ENCODE results near the gene CEP104. TPM values are rescaled to one million over a fixed set of nuclear protein-coding genes. Genes with fewer than 3 reads are reported as not detected.

The CEP104 gene
- total RNA-seq = 64.1 TPM

DNA sequence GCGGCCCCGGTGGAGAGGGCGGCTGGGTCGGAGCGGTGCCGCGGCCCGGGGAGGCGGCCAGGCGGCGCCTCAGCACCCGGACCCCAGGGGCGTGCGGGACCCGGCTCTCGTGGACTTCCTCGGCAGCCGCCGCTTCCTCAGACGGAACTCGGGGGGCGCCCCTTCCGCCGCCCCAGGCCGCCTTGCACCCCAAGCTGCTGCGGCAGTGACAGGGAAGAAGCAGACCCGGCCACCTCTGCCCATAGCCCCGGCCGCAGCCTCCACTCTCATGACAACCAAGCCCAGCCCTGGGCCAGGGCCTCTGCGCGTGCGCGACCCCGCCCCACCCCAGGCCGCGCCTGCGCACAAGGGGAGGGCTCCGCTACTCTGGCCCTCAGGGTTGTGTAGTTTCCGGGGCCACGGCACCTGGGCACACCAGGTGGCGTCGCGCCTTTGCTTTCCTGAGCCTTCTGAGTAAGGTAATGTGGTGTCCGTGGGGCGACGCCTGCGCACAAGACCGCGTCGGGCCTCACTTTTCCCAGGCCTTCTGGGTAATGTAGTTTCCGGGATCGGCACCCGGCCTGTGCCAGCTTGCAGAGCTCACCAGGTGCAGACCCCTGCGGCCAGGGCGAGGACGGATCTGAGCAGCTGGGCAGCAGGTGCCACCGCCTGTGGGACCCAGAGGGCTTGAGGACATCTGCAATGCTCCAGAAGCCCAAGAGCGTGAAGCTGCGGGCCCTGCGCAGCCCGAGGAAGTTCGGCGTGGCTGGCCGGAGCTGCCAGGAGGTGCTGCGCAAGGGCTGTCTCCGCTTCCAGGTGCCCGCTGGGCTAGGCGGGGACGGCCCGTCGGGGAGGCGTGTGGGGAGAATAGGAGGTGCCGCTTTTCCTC lies at the start of gene CEP104, which contains the start of gene DFFB:
TSS of gene CEP104 (minus strand) at position 289 of the 868 bp plus-strand sequence. CDS start 4,804 bp downstream, outside the sequence.
TSS of gene DFFB (plus strand) at position 554 of the 868 bp plus-strand sequence. CDS start at position 682, 128 bp downstream.
- DNase-seq (ENCODE audit: low spot score) = peak; percentile 97

DNA sequence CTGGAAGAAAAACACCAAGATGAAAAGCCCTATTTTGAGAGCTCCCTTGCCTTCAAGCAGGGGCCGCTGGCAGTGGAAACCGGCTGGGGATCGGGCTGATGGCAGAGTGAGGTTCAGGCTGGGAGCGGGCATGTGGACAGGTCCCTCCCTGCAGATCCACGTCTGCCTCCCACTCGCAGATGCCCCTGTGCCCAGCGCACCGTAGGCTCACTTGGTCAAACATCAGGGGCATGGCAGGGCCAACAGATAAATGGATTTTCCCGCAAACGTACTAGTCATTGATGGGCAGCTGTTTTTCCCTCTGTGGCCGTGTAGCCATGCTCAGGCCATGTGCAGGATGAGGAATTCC lies 49.6 kb upstream of the CEP104 start:
- DNase-seq (ENCODE audit: low spot score) = no peak

GRCh38 chr1:3905953-3906671 lies 49.1 kb upstream of the CEP104 start:
- DNase-seq (ENCODE audit: low spot score) = no peak

- no peak for DNase-seq (ENCODE audit: low spot score)
Observed at GRCh38 chr1:3905266-3905952, 48.4 kb upstream of the CEP104 start.

DNA sequence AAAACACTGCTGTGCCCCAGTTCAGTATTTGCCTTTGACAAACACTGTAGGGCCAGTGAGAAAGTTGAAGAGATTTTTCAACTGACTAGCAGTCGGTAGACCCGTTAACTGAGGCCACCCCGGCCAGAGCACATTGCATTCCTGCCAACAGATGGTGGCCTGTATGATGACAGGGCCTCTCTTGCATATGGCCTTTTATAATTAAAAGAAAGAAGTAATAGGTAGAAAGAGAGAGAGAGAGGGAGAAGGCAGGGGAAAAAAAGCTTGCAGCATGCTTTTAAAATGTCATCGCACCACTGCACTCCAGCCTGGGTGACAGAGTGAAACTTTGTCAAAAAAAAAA lies 47.8 kb upstream of the CEP104 start:
- no peak for DNase-seq (ENCODE audit: low spot score)

- no peak for DNase-seq (ENCODE audit: low spot score)
Observed at GRCh38 chr1:3904006-3904842, 47.2 kb upstream of the CEP104 start.

DNA sequence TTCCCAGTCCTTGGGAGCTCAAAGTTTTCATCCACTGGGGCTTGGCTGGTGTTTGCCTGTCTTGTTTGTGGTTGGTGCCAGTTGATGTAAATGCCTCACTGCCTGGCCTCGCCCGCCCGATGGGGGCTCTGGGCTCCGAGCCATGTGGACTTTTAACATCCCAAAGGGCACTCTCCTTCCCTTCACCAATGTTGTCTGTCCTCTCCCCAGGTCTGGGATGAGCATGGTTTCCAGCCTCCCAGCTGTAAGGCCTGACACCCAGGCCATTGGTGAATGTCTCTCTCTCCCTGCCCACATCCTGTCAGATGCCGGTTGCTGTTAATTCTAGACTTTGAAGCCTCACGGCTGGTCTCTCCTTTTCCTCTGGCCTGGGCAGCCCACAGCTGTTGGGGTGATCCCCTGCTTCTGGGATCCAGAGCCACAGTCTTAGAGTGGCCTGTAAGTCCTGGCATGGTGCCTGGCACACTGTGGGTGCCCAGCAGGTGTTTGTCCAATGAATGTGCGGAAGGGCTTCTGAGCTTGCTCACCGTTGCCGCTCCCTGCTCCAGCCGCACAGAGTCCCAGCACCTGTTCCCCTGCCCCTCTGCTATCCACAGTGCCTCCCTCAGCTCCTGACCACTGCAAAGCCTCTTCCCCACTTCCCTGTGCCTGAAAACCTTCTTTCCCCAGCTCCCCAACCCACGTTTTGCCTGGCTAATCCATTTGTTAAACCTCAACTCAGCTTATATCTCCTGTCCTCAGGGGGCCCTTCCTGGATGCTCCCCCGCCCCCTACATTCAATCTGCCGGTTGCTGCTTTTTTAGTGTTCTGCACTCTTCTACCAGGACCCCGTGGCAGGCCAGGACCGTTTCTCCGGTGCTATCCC lies 46.4 kb upstream of the CEP104 start:
- DNase-seq (ENCODE audit: low spot score) = no peak

DNA sequence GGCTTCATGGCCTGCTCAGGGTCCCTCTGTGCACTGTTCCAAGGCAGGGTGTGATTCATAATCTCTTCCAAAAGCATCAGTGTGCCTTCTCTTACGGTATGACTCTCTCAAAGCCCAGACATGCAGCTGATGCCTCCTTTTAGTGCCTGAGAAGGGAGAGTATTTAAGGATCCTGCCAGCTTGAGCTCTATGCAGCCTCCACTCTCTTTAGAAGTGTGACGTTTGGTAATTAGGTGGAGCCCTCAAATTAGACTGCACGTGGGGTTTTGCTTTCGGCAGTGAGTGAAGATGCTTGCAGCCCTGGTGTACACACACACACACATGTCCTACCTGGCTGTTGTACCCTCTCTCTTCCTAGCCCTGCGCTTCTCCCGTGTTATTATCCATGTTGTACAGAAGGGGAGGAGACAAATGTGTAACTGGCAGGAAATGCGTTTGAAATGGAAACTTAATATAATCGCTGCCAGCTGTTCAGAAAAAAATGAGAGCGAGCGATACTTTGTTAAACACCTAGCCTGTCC lies 45.6 kb upstream of the CEP104 start:
- DNase-seq (ENCODE audit: low spot score) = no peak

- DNase-seq (ENCODE audit: low spot score) = no peak
Observed at GRCh38 chr1:3902111-3902511, 45.1 kb upstream of the CEP104 start.

GRCh38 chr1:3900969-3901529 lies 44.0 kb upstream of the CEP104 start:
- peak; percentile 98 for DNase-seq (ENCODE audit: low spot score)

- DNase-seq (ENCODE audit: low spot score) = peak; percentile 95
Observed at GRCh38 chr1:3900150-3900968, 43.3 kb upstream of the CEP104 start, which contains the start of gene C1orf174. C1orf174 (minus strand) TSS chr1:3900272; CDS start chr1:3900186, 86 bp downstream.

GRCh38 chr1:3899754-3900149 lies 42.7 kb upstream of the CEP104 start:
- no peak for DNase-seq (ENCODE audit: low spot score)

DNA sequence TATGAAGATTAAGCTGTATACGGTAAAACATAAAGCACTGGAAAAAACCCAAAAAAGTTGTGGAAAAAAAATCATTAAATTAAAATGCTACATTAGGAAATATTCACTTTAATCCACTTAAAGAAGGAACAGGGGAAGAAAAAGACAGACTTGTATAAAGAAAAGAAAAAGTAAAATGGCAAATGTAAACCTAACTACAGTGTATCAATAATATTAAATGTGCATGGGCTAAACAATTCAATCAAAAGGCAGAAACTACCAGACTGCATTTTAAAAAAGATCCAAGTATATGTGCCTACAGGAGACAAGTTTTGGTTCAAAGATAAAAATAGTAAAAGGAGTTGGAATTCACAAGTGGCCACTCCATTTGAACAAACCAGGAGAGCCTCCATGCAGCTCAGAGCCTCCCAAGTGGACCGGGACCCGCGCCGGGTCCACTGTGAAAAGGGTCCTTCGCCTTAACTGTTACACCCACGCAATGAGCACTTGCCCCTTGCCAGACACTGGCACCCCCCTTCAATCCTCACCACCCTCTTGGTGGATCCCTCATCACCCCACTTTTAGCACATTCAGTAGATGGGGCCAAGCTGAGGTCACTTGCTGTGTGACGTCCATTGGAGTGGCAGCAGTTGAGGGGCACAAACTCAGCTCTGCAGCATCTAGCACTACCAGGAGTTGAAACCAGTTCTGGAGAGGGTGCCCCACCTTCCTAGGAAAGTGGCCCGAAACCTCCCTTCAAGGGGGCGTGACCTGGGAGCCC lies 42.2 kb upstream of the CEP104 start:
- no peak for DNase-seq (ENCODE audit: low spot score)

- no peak for DNase-seq (ENCODE audit: low spot score)
Observed at GRCh38 chr1:3898475-3898735, 41.4 kb upstream of the CEP104 start.

DNA sequence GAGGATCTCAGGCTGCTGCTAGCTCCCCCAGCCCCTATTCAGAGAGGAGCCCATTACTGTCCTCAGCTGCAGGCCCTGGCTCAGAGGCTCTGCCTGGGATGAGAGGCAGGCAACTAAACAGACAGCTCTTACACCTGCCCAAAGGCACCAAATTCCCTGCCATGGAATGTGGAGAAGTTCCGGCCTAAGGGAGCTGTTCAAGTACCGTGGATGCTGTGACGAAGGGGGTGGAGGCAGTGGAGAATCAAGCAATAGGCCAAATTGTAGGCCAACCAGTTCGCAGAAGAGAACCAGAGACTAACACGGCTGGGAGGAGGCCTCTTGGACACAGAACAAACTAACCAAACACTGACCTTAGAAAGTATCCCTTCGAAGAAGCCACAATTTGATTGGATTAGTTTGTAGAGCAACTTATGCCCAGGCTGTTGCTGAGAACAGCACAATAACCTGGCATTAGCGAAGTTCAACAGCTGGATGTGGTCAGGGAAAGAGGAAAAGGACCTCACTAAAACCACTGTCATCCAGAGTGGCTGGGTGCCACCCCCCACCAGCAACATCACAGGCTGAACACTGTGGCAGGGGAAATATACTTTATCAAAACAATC lies 39.5 kb upstream of the CEP104 start:
- DNase-seq (ENCODE audit: low spot score) = no peak

- no peak for DNase-seq (ENCODE audit: low spot score)
Observed at GRCh38 chr1:3895951-3896325, 38.9 kb upstream of the CEP104 start.

GRCh38 chr1:3895279-3895950 lies 38.4 kb upstream of the CEP104 start:
- no peak for DNase-seq (ENCODE audit: low spot score)
